Middle frontal gyrus (tissue), 1 donor: Measurements from ENCODE around the gene ZNF770.

Experiments
- DNase-seq: peaks from one replicate; pipeline ENCODE4 v3.0.0-alpha.2; 2015; ENCODE audit warnings: low spot score; ENCODE audit errors: extremely low spot score

Gene ZNF770, protein sequence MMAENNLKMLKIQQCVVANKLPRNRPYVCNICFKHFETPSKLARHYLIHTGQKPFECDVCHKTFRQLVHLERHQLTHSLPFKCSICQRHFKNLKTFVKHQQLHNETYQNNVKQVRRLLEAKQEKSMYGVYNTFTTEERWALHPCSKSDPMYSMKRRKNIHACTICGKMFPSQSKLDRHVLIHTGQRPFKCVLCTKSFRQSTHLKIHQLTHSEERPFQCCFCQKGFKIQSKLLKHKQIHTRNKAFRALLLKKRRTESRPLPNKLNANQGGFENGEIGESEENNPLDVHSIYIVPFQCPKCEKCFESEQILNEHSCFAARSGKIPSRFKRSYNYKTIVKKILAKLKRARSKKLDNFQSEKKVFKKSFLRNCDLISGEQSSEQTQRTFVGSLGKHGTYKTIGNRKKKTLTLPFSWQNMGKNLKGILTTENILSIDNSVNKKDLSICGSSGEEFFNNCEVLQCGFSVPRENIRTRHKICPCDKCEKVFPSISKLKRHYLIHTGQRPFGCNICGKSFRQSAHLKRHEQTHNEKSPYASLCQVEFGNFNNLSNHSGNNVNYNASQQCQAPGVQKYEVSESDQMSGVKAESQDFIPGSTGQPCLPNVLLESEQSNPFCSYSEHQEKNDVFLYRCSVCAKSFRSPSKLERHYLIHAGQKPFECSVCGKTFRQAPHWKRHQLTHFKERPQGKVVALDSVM

DNA sequence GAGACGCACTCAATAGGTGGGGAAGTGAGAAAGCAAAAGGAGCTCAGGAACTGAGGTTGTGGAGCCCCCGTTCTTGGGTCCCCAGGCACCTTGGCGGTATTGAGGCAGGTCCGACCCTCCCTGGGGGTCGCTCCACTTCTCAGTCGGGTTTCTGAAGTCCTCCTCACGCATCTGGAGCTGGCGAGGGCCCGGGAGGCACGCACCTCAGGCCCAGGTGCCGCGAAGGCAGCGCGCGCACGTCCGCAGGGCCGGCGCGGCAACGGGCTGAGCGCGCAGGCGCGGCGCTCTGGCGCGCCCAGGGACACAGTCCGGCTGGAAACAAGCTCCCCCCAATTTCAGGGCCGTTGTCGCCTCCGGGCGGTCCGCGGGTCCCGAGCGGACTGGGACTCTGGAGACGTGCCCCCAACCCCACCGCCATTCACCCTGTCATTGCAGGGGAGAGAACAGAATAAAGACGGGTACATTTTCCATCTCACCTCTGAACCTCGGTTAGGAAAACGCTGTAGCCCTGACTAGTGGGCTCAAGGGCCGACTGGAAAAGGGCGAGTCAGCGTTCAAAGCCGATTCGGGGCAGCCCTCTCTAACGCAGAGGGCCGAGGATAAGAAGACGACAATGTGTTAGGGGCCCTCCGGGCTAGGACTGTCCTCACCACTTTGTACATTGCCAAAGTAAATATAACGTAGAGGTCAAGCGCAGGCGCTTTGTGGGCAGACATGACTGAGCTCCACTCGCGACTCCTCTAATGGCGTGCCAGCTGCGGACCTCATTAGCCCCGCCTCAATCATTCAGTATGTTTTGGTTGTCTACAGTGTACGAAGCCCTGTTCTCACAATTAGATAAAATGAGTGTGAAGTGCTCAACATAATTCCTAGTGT, at the start of gene ZNF770:
TSS of gene ZNF770 (minus strand) at position 261 of the 876 bp plus-strand sequence. CDS start 4,853 bp downstream, outside the sequence.
- peak; percentile 60 for DNase-seq

DNA sequence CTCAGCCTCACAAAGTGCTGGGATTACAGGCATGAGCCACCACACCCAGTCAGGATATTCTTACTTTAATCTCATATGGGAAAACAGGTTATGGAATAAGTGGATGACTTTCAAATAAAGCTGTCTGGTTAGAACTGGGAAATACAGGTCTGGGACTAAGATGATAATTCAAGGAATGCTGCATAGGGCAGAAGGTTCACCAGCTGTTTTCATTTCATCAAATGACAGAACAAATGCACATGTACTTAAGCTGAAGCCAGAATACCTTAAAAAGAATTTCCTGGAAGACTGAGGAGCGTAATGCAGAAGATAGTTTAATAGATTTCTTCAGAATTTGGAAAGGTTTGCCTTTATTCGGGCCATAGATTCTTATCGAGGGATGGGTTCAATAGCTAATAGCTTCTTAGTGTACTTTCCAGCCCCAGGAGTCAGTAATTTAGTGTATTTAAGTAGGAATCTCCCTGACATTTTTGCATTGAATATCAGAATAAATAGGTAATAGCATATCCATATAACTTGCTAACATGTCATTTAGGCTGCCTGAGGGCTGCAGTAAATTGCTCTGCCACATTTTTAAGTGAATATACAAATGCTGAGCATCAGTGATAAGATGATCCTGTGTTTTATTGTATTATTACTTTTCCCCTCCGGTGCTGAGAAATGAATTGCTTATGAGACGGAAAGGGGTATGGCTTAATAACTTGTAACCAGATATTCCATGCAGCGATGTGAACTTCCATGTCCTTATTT, 40.3 kb upstream of the ZNF770 start:
- no peak for DNase-seq

DNA sequence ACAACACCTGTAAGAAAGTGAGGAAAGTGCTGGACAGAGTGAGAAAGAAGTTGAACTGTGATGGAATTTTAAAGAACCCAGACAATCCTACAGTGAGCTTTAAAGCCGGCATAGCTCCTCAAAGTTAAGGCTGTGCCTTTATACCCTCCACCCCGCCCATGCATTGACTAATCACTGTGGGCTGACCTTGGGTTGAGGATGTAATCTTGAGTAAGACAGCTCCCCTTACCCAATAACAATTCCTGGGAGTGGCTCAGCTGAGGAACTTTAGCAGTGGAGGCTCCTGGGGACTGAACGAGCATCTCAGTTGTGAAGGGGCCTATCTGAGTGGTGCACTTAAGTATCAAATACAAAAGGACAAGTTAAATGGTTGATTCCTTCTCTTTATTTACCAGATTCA, 35.7 kb upstream of the ZNF770 start:
- no peak for DNase-seq

DNA sequence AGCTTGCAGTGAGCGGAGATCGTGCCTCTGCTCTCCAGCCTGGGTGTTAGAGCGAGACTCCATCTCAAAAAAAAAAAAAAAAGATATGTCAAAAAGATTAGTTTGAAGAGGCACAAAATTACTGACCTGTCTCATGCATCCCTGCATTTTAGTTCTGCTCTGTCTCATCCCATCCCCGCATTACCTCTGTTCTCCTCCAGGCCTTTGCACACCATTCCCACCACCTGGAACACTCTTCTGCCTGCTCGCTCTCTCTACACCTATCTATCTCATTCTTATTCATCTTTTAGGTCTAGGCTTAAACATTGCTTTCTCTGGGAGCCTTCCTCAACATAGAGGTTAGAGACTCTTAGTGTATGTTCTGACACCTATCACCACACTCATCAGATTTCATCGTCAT, 32.9 kb upstream of the ZNF770 start:
- no peak for DNase-seq

DNA sequence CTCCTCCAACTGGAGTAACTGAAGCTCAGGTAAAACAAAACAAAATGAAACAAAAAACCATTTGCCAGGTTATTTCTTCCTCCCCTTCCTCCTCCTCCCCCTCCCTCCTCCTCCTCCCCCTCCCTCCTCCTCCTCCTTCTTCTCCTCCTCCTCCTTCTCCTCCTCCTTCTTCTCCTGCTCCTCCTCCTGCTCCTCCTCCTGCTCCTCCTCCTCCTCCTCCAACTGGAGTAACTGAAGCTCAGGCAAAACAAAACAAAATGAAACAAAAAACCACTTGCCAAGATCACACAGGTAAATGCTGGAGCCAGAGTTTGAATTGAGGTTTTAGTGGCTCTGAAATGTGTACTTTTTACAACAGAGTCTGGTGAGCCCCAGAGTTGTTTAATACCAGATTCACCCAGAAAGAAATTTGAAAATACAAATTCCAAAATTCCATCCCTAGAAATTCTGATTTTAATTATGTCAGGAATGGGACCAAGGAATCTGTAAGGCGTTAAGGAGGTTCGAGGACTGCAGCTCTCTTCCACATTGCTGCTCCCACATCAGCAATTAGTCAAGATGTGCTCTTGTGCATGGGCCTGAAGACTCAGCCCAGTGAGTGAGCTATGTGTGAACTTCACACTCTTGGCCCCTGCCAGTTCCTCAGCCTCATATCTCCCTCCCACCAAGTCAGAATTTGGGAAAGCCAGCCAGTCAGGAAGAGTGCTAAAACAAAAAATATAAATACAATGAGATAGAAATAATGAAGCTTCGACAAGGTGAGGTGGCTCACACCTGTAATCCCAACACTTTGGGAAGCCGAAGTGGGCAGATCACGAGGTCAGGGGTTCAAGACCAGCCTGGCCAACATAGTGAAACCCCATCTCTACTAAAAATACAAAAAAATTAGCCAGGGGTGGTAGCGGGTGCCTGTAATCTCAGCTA, 31.6 kb upstream of the ZNF770 start:
- no peak for DNase-seq

DNA sequence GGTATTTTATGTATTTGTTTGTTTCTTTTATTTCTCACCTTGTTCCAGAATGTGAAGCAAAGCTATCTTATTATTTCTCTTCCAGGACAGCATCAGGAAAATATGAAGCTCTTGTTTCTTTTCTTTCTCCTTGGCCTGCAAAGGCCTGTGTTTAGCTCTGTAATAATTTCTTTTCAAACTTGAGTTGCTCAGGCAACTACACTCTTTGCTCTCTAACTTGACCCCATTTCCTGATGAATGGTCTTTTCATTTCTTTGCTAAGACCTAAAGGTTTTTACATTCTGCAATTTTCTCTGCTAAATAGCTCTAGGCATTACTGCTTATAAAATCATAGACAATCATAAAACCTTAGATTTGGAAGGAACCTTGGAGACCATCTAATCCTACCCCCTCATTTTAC, 26.2 kb upstream of the ZNF770 start:
- DNase-seq = no peak

DNA sequence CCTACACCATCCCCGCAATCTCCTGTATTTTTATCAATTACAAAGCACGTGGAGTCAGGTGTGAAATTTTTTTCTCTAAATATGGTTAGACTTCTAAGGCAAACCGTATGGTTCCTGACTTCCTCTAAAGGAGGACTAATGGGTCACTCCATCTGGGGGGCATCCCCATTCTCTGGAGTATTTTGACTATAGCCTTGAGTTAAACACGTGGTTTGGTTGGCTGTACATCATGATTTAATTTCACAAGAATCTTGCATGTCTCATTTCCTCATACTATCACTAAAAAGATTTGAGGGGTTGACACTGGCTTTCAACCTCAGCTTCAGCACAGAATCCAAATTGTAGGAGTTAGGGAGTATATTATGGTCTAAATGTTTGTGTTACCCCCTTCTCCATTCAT, 25.3 kb upstream of the ZNF770 start:
- DNase-seq = no peak

DNA sequence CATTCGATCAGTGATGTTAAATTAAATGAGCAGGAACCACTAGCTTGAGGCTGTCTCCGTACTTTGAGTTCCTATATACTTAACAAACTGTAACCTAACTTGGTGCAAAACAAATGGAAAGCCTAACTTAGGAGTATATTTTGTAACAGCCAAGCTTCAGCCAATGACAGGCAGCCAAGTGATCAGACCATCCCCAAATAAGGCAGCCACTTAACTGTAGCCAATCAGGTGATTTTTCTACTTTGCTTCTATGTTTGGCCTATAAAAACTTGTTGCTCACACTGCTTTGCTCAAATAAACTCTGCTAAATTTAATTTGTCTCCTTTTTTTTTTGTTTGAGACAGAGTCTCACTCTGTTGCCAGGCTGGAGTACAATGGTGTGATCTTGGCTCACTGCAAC, 19.3 kb upstream of the ZNF770 start:
- DNase-seq = no peak

DNA sequence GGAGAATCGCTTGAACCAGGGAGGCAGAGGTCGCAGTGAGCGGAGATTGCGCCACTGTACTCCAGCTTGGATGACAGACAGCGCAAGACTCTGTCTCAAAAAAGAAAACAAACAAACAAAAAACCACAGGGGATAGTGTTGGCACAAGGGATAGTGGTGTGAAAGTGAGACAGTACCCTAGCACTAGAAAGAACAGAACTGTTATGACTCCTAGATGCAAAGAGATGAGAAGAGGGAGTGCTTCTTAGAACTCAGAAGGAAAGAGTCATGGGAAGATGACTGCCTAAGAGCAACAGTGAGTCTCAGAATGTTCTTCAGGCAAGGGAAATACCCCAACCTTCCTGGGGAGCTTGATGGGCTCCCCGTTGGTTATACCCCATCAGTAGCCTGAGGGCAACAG, 17.8 kb upstream of the ZNF770 start:
- no peak for DNase-seq

DNA sequence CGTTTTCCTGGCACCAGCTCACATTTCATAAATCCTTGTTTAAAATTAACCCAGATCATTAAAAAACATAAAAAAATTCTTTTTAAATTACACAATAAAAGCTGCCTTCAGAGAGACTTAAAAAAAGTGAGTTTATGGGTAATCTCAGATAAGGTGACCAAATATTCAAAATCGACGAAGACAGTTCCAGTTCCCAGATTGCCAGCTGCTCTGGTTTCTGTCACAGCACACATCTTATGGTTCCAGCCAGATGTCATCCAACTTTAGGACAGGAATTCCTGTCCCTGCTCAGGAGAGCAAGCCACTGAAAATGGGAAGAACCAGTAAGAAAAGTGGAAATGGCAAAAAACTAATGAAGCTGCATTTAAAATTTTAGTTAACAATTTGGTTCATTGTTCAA, 15.8 kb upstream of the ZNF770 start:
- DNase-seq = no peak

DNA sequence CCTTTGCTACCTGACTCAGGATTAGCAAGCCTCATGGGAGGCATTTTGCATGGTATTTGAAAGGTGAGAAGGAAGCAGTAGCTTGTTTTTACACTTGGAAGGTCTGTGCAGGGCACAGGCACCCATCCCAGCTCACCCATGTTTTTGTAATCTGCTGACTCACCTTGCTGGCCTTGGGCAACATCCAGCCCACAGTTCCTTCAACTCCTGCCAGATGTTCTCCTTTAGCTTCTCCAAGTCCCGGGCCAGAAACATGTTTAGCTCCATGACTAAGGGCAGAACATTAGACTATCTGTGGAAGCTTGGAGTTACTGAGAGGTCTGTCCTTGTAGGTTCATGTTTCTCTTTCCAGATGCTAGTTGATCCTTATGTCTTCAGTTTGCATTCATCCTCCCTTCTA, 12.4 kb upstream of the ZNF770 start:
- no peak for DNase-seq

DNA sequence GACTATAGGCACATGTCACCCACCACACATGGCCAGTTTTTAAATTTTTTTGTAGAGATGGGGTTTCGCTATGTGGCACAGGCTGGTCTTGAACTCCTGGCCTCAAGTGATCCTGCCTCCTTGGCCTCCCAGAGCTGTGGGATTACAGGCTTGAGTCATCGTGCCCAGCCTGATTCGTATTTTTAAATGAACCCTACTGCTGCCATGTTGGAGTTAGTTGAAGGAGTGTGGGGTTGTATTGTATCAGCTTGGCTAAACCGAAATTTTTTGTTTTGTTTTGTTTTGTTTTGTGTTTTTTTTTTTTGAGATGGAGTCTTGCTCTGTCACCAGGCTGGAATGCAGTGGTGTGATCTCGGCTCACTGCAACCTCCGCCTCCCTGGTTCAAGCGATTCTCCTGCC, 11.8 kb upstream of the ZNF770 start:
- no peak for DNase-seq

DNA sequence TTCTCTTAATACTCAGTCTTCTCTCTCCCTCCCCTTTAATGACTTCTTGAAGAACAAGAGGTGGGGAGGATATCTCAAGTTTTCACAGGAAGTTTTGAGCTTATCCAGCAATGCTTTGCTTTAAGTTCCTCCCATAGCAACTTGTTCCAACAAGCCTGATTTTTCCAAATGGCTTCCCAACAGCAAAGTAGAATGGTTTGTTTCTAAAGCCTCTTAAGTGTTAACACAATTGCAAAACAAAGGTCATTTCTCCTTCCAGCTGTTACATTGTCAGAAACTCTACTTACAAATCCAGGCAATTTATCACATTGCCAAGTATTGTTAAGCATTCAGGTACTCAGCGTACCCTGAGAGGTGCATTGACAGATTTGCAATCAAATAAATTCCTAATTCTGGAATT, 6.8 kb upstream of the ZNF770 start:
- no peak for DNase-seq

DNA sequence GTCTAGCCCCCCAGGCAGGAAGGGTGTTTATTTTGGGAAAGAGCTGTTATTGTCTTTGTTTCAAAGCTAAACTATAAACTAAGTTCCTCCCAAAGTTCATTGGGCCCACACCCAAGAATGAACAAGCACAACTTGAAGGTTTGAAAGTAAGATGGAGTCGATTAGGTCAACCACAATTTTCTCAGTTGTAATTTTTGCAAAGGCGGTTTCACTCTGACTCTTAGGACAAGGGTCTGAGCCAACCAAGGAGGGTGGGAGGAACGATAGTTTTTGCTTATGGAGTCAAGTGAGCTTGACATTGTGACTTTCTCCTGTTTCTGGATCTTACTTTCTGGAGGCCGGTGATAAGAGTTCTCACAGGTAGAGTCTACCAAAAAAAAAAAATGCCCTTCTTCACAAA, 5.8 kb upstream of the ZNF770 start:
- DNase-seq = no peak

DNA sequence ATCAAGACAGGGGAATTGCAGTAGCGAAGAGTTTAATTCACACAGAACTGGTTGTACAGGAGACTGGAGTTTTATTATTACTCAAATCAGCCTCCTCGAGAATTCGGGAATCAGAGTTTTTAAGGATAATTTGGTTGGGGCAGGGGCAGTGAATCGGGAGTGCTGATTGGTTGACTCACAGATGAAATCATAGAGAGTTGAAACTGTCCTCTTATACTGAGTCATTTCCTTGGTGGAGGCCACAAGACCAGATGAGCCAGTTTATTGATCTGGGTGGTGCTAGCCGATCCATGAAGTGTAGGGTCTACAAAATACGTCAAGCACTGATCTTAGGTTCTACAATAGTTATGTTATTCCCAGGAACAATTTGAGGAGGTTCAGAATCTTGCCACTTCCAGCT, 5.3 kb upstream of the ZNF770 start:
- DNase-seq = no peak

DNA sequence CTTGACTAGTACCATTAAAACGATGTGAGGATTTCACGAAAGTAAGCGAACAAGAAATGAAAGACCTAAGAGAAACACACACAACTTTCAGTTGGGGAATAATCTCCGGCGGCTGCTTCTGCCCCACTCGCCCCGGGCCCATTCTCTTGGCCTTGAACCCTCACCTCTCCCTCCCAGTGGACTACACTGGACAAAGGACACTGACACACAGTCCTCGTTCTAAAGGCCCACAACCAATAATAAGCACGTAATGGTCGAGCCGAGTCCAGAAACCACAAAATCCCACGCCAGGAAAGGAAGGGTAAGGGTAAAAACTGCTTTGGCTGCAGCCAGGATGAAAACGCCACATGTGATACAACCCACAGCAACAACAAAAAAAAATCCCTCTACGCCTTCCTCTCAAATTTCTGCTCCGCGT, 469 bp downstream of the ZNF770 start:
- DNase-seq = no peak

DNA sequence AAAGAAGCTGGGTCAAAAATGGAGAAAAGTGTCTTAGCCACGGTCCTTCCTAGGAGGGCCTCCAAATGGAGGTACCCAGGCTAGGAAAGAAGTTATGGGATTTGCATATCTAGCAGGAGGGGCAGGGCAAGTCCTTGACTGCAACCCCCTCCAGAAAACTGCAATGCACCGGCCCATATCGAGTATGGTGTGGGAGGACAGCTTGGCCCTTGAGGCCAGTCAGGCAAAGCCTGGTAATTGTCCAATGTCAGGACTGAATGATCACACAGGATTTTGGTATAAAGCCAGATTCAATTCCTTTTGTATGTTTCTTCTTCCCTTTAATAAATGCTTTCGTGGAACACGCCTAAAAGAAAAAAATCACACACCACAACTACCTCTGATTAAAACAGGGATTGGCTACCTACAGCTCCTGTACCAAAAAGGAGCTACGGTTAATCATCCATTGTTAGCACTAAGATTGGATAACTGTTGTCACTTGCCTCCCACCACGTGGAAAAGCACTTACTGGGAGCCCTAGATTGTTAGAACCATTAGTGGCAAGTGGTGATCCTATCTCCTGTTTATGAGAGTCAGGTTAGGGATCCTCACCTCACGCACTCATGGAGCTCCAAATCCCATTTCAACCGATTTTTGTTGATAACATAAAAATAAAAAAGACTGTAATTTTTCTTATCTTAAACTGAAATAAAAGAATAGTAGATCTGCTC, 1.2 kb downstream of the ZNF770 start:
- DNase-seq = no peak

DNA sequence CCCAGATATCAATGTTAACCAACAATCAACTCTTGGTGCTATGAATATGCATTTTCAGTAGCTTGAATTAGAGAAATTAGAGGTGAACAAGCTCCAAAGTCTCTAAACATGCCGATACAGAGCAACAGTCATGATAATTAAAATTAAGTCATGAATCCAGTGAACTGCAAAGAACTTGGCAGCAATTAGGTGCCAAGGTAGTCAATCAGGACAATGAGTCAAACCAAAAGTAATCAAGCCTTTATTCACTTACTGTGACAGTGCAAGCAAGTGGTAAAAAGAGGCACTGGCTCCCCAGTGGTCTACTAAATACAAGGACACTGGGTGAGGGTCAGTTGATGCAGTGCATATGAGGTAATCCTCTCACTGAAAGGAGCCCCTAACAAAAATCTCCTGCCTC, 1.8 kb downstream of the ZNF770 start:
- DNase-seq = no peak

DNA sequence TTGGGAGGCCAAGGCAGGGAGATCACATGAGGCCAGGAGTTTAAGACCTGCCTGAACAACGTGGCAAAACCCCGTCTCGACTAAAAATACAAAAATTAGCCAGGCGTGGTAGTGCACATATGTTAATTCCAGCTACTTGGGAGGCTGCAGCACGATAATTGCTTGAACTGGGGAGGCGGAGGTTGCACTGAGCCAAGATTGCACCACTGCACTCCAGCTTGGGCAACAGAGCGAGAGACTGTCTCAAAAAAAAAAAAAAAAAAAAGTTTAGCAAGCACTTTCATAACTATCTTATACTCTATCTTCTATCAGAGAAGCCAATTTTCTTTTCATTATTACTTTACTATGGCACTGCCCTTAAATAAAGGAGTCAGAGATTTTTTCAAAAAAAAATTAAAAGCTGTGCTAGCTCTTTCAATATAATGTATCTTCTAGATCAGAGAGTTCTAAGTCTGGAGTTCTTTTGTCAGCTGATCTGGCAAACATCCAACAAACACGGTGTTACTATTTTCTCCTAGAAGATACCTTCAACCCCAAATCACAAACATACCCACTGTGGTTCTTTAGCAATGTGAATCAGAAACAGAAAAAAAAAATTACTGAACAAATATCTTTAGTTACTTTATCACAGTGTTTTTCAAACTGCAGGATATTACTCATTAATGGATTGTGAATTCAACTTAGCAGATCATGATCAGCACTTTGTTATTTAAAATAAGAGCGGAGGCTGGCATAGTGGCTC, 3.0 kb downstream of the ZNF770 start:
- DNase-seq = no peak
